Umbilical cord (tissue), 2 donors: ENCODE measurements around the gene KLHL36. TPM values are rescaled to one million over a fixed set of nuclear protein-coding genes. Genes with fewer than 3 reads are reported as not detected.
"Not testable (repeated sequence)": the region's sequence is repeated elsewhere in the genome, so short reads cannot be mapped to it uniquely, and the experiment has no call there.

Experiments
- DNase-seq: peaks from one replicate; pipeline ENCODE4 v3.0.0-alpha.2; 2015; ENCODE audit warnings: low spot score
- total RNA-seq: library from RNA; depleted of rRNA; stranded (reverse); fragments of >200 nt; gene quantifications from one replicate; pipeline ENCODE4 v1.2.3, GENCODE V29; 2014; ENCODE audit warnings: low replicate concordance; ENCODE audit not compliant: insufficient read depth

KLHL36 gene
- total RNA-seq, 1 donor from 2014 or later, result 60.2 TPM

GRCh38 chr16:84614968-84615813 is 33.1 kb upstream of the KLHL36 start:
- DNase-seq, result no peak

GRCh38 chr16:84616515-84616914 is 31.8 kb upstream of the KLHL36 start:
- peak; percentile 18 for DNase-seq

- DNase-seq, result peak; percentile 9
Measured at GRCh38 chr16:84617041-84617790, 31.1 kb upstream of the KLHL36 start.

GRCh38 chr16:84617791-84618580 is 30.3 kb upstream of the KLHL36 start, which contains the start of gene COTL1:
TSS of gene COTL1 (minus strand) at chr16:84618078. CDS start at chr16:84617914, 164 bp downstream.
- peak; percentile 98 for DNase-seq

- peak; percentile 76 for DNase-seq
Measured at GRCh38 chr16:84618581-84619460, 29.5 kb upstream of the KLHL36 start.

- DNase-seq, result not testable (repeated sequence)
Measured at GRCh38 chr16:84620913-84621312, 27.4 kb upstream of the KLHL36 start.

- no peak for DNase-seq
Measured at GRCh38 chr16:84625556-84625955, 22.8 kb upstream of the KLHL36 start.

GRCh38 chr16:84628226-84628731 is 20.0 kb upstream of the KLHL36 start:
- no peak for DNase-seq

- no peak for DNase-seq
Measured at GRCh38 chr16:84629580-84629979, 18.7 kb upstream of the KLHL36 start.

- no peak for DNase-seq
Measured at GRCh38 chr16:84630009-84630408, 18.3 kb upstream of the KLHL36 start.

- DNase-seq, result no peak
Measured at GRCh38 chr16:84630446-84631152, 17.7 kb upstream of the KLHL36 start.

- no peak for DNase-seq
Measured at GRCh38 chr16:84631153-84631466, 17.2 kb upstream of the KLHL36 start.

GRCh38 chr16:84631886-84632285 is 16.4 kb upstream of the KLHL36 start:
- no peak for DNase-seq

- DNase-seq, result not testable (repeated sequence)
Measured at GRCh38 chr16:84632862-84633261, 15.4 kb upstream of the KLHL36 start.

GRCh38 chr16:84633622-84634021 is 14.7 kb upstream of the KLHL36 start:
- DNase-seq, result peak; percentile 55

GRCh38 chr16:84635702-84636101 is 12.6 kb upstream of the KLHL36 start:
- DNase-seq, result no peak

GRCh38 chr16:84637709-84638108 is 10.6 kb upstream of the KLHL36 start:
- no peak for DNase-seq

GRCh38 chr16:84638231-84638806 is 10.0 kb upstream of the KLHL36 start:
- no peak for DNase-seq

GRCh38 chr16:84640145-84640544 is 8.2 kb upstream of the KLHL36 start:
- DNase-seq, result no peak
